NT2/D1 (cell line): Measurements from ENCODE around the gene EIF3B.

Experiments
- YY1 ChIP-seq: IDR thresholded peaks from 2 replicates; pipeline ENCODE4 v1.6.1; 2011; ENCODE audit not compliant: insufficient read length, insufficient read depth
- ZNF274 ChIP-seq: IDR thresholded peaks from 2 replicates; pipeline ENCODE4 v1.6.1; 2011; ENCODE audit warnings: mild to moderate bottlenecking, low read depth, low read length

DNA sequence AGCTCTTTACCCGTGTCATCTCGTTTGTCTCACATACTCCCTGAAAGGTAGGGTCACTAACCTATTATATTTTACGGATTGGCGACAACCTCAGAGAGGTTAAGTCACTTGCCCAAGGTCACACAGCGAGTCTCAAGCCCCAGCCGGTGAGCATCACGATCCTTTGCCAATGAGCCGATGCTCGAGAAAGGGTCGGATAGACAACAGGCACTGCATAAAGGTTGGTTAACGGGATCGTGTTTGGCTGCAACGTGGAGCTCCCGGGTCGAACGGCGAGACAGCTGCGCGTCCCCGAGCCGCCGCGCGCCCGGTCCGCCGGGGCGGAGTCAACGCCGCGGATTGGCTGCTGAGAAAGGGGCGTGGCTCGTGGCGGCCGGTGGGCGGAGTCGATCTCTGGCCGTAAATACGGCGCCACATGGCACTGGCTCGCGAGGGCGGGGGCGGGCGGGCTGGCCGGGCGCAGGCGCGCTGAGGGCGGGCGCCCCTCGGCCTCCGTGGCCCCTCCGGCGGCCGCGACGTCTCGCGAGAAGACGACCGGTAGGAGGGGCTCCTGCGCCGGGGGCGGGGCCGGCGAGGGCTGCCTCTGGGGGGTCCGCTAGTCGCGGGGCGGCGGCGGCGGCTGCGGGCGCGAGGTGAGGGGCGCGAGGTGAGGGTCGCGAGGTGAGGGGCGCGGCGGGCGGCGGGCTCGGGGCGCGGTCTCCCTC, 48.5 kb downstream of the EIF3B start, which contains the start of gene CHST12:
- no peak for TF ChIP-seq ZNF274
- TF ChIP-seq YY1, result no peak
